Activated B cell treated with CpG ODN at 0.5 μM for 24 hours (primary cell): ENCODE measurements around the gene PACRG. TPM values are rescaled to one million over a fixed set of nuclear protein-coding genes. Genes with fewer than 3 reads are reported as not detected.

ENCODE experiments used
- ATAC-seq: fragments of 200-7000 bp; cut with Tn5 transposase; one replicate; pipeline ENCODE4 v1.10.0; 2021; ENCODE audit warnings: low read depth, mild to moderate bottlenecking, moderate library complexity
- CTCF ChIA-PET: fragments of 350-600 bp; sonication (Branson Sonifier 250); formaldehyde crosslinking; loops from one replicate; lab custom pipeline; 2021; ENCODE audit warnings: antibody characterized with exemption; lab: Charles Lee
- POLR2A ChIA-PET: fragments of 350-600 bp; sonication (Branson Sonifier 250); formaldehyde crosslinking; loops from one replicate; lab custom pipeline; 2021; ENCODE audit warnings: antibody characterized with exemption; lab: Charles Lee
- DNase-seq: peaks from one replicate; pipeline ENCODE4 v3.0.0; 2022
- H3K27ac Mint-ChIP-seq: one replicate; pipeline ENCODE4 v1.8.0; 2020; ENCODE audit warnings: mixed read lengths
- H3K27me3 Mint-ChIP-seq: one replicate; pipeline ENCODE4 v1.8.0; 2021; ENCODE audit warnings: mixed read lengths
- H3K36me3 Mint-ChIP-seq: one replicate; pipeline ENCODE4 v1.8.0; 2021; ENCODE audit warnings: low read depth, mixed read lengths
- H3K4me1 Mint-ChIP-seq: one replicate; pipeline ENCODE4 v1.8.0; 2021; ENCODE audit warnings: mixed read lengths
- H3K4me3 Mint-ChIP-seq: one replicate; pipeline ENCODE4 v1.8.0; 2020; ENCODE audit warnings: mild to moderate bottlenecking, mixed read lengths
- H3K9me3 Mint-ChIP-seq: one replicate; pipeline ENCODE4 v1.8.0; 2020; ENCODE audit warnings: mixed read lengths
- CTCF ChIP-seq: fragments of 200-600 bp; IDR thresholded peaks from one replicate; pipeline ENCODE4 v1.8.0; 2022; ENCODE audit warnings: antibody characterized with exemption, mild to moderate bottlenecking
- intact Hi-C: fragments of 100-400 bp; cut with micrococcal nuclease; formaldehyde crosslinking; loops from one replicate; pipeline ENCODE4 v1.15.1; 2024
- total RNA-seq: library from RNA; stranded (reverse); gene quantifications from 2 replicates; pipeline ENCODE4 v1.2.3, GENCODE V29; 2022

Gene PACRG
- total RNA-seq, 1 donor from 2014 or later, result not detected

GRCh38 chr6:163239572-163240340, 512.0 kb downstream of the PACRG start:
- intact Hi-C loops, result no loop called here
- Mint-ChIP-seq H3K27ac (no peak overlapping the region), H3K36me3 (no peaks in the 10 kb centered on the region), H3K27me3 (no peaks in the 10 kb centered on the region), H3K9me3 (no peaks in the 10 kb centered on the region), H3K4me3 (no peak overlapping the region), H3K4me1 (no peaks in the 10 kb centered on the region)
- no peak for DNase-seq
- ATAC-seq, result no peak
- POLR2A ChIA-PET, result no interaction called here
- TF ChIP-seq CTCF, result no peak
- CTCF ChIA-PET, result no interaction called here

DNA sequence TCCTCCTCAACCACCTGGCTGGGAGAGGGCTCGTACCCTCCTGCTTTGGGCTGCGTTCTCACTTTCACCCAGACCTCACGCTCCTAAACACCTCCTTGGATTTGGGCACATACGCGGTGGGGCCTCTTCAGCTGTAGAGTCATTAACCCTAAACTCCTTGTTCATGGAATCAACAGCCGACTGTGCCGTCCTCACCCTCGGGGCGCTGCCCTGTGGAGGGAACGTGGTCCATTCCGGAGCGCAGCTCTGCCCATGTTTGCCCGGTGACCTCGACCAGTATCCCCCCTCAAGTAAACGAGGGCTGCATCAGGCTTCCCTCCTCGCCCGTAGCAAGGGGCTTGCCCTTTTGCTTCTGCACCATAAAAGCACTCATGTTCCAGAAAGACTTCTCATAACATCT, 512.8 kb downstream of the PACRG start:
- no peak for ATAC-seq
- Mint-ChIP-seq H3K4me3 (no peak overlapping the region), H3K27me3 (no peaks in the 10 kb centered on the region), H3K9me3 (no peaks in the 10 kb centered on the region), H3K36me3 (no peaks in the 10 kb centered on the region), H3K27ac (no peak overlapping the region), H3K4me1 (no peaks in the 10 kb centered on the region)
- ChIA-PET POLR2A (no interaction called here), CTCF (no interaction called here)
- intact Hi-C loops, result no loop called here
- TF ChIP-seq CTCF, result no peak
- no peak for DNase-seq

GRCh38 chr6:163241683-163242082, 513.9 kb downstream of the PACRG start:
- H3K4me3 Mint-ChIP-seq, result no peak overlapping the region
- intact Hi-C loops, result no loop called here
- H3K9me3 Mint-ChIP-seq, result no peaks in the 10 kb centered on the region
- no peak for TF ChIP-seq CTCF
- ChIA-PET POLR2A (no interaction called here), CTCF (no interaction called here)
- H3K4me1 Mint-ChIP-seq, result no peaks in the 10 kb centered on the region
- ATAC-seq (no peak), DNase-seq (no peak)
- H3K36me3 Mint-ChIP-seq, result no peaks in the 10 kb centered on the region
- H3K27ac Mint-ChIP-seq, result no peak overlapping the region
- H3K27me3 Mint-ChIP-seq, result peaks cover 3% of the 10 kb centered on the region

- H3K4me3 Mint-ChIP-seq, result no peak overlapping the region
- DNase-seq (no peak), ATAC-seq (no peak)
- no peaks in the 10 kb centered on the region for H3K4me1 Mint-ChIP-seq
- H3K27ac Mint-ChIP-seq, result no peak overlapping the region
- no peak for TF ChIP-seq CTCF
- H3K27me3 Mint-ChIP-seq, result peaks cover 10% of the 10 kb centered on the region
- intact Hi-C loops, result no loop called here
- CTCF ChIA-PET, result no interaction called here
- no peaks in the 10 kb centered on the region for H3K36me3 Mint-ChIP-seq
- H3K9me3 Mint-ChIP-seq, result no peaks in the 10 kb centered on the region
- POLR2A ChIA-PET, result no interaction called here
Observed at GRCh38 chr6:163243083-163243482, 515.3 kb downstream of the PACRG start.

- TF ChIP-seq CTCF, result no peak
- peaks cover 11% of the 10 kb centered on the region for H3K27me3 Mint-ChIP-seq
- H3K27ac Mint-ChIP-seq, result no peak overlapping the region
- no peak for DNase-seq
- H3K36me3 Mint-ChIP-seq, result no peaks in the 10 kb centered on the region
- ChIA-PET POLR2A (no interaction called here), CTCF (no interaction called here)
- H3K4me1 Mint-ChIP-seq, result no peaks in the 10 kb centered on the region
- intact Hi-C loops, result no loop called here
- H3K9me3 Mint-ChIP-seq, result no peaks in the 10 kb centered on the region
- no peak for ATAC-seq
- H3K4me3 Mint-ChIP-seq, result no peak overlapping the region
Observed at GRCh38 chr6:163243692-163244589, 516.2 kb downstream of the PACRG start.
